Hepatic stellate cell (primary cell): ENCODE data around the gene TAF7L.

Experiments used
- DNase-seq: peaks from one replicate; pipeline ENCODE4 v3.0.0; 2011; ENCODE audit warnings: low spot score

Gene TAF7L

GRCh38 chrX:101223226-101223625 is 67.9 kb downstream of the TAF7L start:
- no peak for DNase-seq

DNA sequence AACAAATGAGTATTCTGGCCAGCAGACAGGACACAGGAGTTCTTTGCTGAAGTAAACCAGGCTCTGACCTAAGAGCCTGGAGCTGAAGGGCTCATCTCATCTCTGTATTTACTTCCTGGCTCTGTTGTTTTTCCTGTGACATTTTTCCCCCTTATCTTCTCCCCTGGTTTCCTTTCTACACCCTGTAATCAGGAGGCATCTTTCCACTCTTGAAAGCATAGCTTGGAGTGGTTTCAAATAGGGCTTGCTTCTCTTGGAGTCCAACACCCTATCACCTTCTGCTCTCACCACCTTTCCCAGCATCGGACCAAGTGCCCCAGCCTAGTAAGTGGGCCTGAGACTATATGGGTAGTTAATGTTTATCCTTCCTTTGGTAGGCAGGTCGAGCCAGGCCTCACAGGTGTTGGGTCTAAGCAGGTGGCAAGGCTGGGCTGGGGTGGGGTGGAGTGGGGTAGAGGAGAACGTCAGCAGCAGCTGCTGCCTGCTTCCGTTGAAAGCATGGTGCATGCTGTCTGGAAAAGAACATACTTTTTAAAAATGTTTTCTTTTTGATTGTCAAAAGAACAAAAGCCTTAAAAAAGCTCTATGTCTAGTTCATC is 70.4 kb downstream of the TAF7L start:
- no peak for DNase-seq

GRCh38 chrX:101219864-101220346 is 71.2 kb downstream of the TAF7L start:
- DNase-seq, result peak; percentile 34

GRCh38 chrX:101219116-101219863 is 71.8 kb downstream of the TAF7L start, which contains the start of gene DRP2:
DRP2 (plus strand) TSS chrX:101219786; CDS start chrX:101231648, 11,862 bp downstream.
- DNase-seq, result peak; percentile 26
